ENCODE data around the gene MLIP.
"Not testable (repeated sequence)": the region's sequence is repeated elsewhere in the genome, so short reads cannot be mapped to it uniquely, and the experiment has no call there.

MLIP gene

DNA sequence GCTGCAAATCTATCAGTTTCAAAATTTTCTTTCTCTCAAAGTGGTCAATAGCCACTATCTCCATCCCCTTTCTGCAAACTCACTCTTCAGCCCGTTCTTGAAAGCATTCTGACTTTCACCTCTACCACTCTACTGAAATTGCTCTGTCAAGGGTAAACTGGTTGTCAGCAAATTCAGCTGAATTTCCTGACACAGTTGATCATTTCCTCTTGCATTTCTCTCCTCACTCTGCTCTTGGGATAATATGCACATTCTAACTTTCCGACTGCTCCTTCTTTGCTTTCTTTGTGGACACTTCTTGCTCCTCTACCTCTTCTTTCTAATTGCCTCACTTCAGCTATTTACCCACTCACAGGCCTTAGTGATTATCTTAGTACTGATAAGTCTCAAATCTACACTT, 123.3 kb downstream of the MLIP start:
- DNase-seq = no peak

DNA sequence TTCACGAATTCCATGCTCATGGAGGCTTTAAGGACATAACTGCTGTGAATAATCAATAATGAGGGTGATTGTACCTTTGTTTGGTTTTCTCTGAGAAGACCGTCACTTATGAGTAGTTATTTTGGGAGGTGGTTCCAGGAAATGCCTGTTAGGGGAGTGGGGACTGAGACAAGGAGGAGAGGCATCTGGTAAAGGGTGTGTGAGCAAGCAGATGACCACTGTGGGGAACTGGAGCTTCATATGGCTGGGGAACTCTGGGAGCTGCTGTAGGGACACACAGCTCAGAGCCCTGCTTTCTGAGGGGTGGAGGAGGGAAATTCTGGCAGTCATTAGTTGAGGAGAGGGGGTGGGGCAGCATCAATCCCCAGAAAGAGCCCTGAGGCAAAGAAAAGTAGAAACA, 125.7 kb downstream of the MLIP start:
- no peak for DNase-seq

DNA sequence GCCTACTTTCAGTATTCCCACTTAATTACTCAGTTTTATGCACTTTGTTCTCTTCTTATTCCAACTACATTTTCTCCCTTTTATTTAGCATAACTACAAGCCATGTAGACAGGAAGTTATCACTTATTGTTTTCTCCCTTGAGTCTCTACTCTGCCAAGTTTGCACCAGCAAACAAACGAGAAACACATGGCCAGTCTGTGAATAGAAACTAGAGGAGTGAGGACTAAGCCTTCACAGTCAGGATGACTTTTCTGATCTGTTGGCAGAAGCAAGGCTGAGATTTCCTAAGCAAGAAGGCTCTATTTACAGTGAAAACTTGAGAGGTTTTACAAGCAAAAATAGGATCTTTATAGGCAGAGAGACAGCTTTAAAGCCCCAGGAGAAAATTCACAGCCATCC, 127.2 kb downstream of the MLIP start:
- DNase-seq = no peak

DNA sequence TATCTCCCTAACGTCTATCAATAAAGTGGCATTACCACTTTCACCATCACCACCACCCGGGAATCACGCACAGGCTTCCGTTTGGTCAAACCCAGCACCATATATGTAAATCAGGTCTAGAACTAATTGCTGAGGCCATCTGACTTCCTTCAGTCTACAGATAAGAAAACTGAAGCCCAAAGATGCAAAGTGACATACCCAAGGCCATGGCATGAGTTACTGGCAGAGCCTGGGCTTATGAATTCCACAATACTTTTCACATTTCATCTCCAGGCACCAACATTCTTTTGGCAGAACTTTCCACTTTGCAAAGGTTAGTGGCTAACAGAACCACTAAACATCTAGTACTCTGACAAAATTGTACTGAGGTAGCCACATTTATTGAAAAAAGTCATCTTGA, 132.5 kb downstream of the MLIP start:
- no peak for DNase-seq

DNA sequence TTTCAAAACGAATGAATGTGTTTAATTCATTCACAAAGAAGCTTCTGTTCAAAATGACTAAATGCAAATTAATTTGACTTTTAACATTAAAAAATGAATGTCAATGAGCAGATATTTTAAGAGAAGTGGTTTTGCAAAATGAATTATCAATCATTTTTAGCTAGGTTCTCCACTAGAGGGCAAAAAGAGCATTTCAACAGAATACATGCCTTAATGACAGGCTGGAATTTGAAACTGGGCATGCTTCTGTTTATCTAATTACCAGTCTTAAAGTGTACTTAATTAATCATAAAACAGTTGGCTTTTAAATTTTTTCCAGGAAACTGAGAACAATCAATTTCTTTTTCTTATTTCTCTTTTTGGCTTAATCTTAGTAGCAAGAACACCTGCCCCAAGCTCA, 133.2 kb downstream of the MLIP start:
- DNase-seq = no peak

DNA sequence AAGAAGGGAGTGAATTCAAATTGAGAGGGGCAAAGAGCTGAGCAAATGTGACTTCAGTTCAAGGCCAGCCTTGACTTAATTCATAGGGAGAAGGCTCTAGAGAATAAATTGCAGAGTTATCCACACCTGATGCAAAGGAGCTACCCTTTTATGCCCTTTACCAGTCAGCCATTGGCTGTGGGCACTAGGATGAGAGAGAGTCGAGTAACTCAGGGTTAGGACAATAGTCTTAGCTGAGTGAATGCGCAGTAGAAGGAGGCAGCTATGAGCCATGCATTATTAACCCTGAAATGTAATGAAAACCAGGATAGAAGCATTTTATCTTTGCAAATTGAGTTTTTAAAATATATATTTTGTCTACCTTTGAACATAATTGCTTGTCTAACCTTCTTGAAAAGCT, 134.0 kb downstream of the MLIP start:
- DNase-seq = no peak

DNA sequence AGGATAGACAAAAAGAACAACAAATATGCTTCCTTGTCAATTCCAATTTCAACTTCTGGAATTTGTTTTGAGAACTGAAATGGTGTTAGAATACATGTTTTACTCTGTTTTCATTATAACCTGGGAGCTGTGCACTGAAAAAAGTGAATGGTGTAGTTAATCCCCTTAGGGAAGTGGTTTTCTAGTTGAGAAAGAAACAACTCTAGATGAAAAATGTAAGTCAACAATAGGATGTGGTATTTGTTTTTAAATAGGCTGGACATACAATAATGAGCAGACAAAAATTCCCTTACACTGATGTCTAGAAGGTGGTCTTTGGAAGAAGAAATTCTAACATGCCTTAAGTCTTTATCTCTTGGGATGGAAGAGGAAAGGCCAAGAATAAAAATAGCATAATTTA, 137.1 kb downstream of the MLIP start:
- no peak for DNase-seq

DNA sequence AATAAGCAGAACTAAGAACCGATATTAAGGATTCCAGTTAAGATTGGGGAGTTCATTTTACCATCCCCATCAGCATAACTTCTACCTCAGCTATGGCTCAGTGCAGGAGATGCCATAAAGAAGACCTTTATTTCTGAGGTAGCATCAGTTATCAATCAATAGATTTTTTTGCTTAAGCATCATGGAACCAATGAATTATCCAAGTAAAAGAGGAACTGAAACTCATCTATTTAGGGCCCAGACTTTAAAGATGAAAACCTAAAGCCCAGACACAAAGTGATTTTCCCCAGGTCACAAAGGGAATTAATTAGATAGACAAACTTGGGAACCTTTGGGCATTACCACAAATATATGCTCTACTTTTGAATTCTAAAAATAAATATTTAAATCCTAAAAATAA, 137.8 kb downstream of the MLIP start:
- DNase-seq = no peak

DNA sequence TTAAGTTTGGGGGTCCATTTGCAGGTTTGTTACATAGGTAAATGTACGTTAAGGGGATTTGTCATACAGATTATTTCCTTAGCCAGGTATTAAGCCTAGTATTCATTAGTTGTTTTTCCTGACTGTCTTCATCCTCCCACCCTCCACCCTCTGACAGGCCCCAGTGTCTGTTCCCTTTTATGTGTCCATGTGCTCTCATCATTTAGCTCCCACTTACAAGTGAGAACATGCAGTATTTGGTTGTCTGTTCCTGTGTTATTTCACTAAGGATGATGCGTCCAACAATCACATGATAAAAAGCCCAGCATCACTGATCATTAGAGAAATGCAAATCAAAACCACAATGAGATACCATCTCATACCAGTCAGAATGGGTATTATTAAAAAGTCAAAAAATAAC, 138.6 kb downstream of the MLIP start:
- DNase-seq = not testable (repeated sequence)

DNA sequence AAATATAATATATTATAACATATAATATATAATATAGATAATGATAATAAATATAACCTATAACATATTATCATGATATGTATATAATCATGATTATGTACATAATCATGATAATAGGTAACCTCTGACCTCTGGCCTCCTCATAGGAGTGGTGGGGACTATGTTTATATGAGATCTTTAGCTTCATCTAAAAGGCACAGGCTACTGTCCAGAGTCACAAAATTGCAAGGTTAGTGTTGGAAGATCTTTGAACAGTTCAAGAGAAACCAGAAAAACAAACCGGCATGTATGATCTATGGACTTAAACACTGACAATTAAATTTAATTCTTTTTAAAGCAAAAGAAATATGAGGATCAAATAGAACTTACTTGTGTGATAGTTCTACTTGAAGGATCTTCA, 141.3 kb downstream of the MLIP start:
- no peak for DNase-seq

DNA sequence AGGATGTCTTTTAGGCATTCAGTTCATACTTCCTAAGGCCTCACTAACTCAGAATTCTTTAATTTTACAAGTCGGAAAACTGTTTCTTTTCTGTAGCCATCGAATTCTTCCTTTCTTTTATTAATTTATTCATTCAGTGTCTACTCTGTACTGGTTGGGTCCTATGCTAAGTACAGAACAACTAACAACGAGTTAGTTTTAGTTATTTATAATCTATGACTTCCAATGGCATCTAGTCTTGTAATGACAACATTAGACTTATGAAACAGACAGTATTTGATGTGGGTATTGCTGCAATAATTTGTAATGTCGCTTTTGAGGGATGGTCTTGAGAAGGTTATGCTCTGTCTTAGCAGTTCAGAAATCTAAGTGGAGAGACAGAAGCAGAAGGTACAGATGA, 141.7 kb downstream of the MLIP start:
- no peak for DNase-seq

DNA sequence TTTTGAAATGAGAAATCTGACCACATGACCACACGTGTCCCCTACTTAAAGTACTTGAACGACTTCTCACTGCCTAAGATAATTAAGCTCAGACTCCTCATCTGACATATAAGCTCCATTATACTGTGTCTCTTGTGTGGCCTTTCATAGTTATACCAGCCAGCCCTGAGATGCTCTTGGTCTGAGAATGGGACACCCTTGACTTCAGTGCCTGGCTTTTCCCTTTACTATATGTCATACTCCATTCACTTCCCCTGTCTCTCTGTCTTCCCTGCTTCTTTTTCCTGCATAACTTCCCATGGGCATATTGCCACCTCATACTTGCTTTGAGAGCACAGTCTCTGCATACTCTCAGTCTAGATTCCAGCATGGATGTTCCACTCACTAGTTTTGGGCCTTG, 143.6 kb downstream of the MLIP start:
- DNase-seq = no peak

DNA sequence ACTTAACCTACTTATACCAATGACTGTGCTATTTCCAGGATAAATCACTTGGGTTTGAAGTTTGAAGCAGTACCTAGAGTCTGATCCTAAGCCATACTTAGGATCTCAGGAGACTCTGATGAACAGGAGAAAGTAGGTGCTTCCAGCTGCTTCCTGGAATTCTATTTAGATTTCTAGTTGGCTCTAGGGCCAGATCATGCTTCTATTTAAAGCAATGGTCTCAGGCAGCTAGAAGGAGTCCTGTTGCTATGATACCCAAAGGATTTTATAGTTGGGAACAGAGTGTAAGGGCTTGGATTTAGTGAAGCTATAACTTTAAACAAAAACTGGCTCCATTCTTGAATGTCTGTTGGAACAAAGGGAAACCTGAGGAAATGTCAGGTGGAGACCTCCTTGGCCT, 144.6 kb downstream of the MLIP start:
- DNase-seq = no peak

DNA sequence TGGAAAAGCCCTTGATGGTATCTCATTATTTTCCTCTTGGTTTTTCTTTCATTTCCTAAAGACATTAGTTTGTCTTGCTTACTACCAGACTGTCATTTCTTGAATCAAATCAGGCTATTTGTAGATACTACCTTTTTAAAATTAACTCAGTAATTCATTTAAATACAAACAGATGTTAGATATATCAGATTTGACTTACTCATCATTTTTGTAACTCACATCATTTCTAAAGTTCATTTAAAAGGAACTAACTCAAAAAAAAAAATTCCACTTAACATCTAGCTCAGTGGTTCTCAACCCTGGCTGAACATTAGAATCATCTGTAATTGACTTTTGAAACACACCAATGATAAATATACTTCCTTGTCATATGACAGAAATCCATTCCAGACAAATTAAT, 148.8 kb downstream of the MLIP start:
- no peak for DNase-seq

DNA sequence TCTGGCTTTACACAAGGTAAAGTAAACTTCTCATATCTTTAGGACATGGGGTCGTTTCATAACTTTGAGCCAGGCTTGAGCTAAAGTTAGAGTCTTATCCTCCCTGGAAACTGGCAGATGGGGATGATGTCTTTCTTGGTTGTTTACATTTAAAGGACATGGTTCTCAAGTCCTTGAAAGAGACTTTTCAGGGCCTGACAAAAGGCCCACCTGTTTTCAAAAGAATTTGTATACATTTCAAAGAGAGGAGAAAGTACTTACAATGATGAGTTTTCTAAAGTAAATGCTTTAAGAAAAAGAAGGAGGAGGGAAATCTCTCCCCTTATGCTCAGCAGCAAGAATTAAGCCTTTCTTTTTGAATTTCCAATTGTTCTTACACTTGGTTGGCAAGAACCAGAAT, 151.3 kb downstream of the MLIP start:
- no peak for DNase-seq

DNA sequence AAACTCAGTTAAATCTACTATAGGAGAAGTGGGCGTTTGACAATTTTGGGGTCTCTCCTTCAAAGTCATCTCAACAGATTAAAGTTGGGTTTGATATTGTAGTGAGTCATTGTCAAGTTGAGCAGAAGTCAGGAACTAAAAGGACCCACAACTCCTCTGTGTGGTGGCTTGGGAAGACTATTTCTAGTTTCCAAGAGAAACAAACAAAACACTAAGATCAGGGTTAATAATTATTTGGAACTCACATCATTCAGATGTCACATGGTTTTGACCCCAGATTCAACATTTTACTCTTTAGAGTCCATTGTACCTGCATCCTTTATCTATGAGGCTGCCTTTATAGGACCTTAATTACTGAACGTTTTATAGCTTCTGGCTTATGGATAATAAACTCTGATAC, 151.7 kb downstream of the MLIP start:
- no peak for DNase-seq

DNA sequence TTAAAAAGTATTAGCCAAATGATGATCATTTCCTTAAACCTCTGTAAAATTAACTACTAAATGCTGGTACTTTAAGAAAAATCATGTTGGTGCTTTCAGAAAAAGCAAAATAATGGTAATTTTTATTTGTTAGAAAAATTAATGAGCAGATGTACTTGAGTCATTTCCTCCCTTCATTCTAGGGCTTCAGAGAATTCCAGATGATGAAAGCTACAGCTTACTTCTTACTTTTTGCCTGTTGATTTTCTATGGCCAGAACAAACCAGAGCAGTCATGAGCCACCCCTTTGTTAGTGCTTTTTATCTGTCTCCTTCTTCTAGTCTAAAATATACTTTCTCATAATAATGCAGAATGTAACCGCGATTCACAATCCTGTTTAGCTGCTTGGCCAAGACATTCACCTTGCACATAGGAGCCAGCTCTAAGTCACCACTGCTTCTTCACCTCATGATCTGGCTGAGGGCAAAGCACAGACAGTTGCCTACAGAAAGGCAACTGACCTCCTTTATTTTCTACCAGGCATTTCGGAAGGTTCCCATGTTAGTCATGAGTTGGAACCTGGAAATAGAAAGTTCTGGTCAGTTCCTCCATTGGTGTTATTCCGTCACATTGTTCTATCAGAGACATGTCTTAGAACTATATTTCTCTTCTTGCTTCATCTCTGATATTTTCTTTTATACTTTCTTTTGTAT, 153.5 kb downstream of the MLIP start:
- no peak for DNase-seq

DNA sequence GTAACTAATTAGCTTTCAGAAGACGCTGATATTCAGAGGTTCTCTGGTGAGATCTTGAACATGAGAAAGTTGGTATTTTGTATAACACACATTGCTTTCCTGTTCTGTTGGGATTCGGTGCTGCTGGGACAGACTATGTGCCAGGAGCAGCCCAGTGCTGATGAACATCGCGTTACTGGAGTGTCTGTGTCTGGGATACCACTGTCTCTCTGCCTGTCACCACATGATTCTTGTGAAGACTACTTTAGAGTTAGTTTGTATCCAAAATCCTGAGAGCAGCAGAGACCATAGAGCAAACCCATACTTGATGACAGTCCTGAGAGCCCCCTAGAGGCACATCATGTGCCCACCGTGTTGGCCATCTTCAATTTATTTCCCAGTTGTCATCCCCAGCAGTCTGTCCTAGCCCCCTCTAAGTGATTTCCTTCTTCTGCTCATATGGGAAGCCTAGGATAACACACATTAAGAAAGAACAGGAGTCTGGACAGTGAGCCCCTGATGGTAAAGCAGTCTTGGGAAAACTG, 155.2 kb downstream of the MLIP start:
- DNase-seq = no peak

DNA sequence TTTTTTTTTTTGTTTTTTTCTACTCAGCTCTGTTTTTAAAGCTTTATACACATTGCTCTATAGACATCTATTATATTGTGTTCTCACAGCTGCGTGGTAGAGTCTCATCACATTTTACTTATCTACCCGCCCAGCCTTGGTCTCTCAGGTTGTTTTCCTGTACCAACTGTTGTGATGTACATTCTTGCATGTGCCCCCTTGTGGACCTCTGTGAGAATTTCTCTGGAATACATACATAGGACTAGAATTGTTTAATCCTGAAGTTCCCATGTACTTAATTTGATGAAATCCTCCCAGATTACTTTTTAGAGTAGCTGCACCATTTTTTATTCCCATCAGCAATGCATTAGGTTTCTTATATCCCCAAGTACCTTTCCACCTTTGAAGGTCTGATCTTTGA, 156.6 kb downstream of the MLIP start:
- no peak for DNase-seq

DNA sequence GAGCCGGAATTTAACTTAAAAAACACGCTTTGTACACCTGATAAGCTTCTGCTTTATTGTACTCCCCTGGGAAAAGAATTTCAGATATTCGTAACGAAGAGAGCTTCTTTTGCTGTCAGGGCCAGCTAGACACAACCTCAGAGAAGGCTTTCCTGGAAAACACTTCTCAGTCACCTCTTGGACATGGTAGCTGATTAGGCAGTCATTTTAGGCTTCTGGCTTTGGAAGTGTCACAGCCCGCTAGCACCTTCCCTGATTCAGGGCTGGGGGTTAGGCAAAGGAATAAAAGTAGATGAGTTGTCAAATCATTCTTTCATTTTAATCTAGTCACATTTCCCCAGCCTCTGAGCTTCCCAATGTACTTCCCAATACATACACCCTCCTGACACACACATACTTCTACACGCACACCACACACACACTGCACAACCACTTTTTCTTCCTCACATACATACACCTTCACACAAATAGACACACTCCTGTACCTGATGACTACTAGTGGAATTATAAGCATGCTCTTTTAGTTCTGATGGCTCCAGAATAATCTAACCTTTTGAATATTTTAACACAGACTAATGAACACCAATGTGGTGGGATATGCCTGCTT, 162.1 kb downstream of the MLIP start:
- no peak for DNase-seq

DNA sequence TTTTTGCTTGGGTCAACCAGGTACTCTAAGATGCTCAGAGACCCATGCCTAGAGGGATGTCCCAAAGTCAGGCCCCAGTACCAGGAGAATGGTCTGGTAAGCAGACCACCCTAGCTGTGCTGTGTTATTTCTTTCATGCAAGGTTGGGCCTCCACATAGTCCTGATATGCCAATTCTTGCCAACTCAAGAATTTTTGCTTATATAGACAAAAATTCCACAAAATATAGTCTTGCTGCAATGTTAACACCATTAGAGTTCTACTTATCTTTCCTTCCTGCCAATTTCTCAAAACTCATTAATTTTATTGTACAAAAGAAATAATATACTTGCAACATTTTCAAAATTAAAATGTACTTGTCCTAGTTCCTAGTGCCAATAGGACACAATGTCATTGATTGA, 163.1 kb downstream of the MLIP start:
- DNase-seq = no peak

DNA sequence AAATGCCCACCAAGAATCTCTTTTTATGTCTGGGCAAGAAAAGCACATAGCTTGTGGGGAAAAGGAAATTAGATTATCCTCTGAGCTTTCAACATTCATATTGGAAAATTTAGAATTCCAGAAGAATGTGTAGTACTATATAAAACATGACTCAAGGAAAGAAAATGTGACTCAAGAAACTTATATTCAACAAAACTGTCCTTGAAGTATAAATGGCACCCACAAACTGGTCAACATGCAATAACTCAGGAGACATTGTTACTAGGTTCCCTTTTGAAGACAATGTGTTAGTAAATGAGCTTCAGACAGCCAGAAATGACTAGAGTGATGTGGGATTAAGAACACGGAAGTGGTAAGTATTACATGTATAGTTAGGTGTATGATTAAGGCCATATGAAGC, 170.9 kb downstream of the MLIP start:
- DNase-seq = no peak

DNA sequence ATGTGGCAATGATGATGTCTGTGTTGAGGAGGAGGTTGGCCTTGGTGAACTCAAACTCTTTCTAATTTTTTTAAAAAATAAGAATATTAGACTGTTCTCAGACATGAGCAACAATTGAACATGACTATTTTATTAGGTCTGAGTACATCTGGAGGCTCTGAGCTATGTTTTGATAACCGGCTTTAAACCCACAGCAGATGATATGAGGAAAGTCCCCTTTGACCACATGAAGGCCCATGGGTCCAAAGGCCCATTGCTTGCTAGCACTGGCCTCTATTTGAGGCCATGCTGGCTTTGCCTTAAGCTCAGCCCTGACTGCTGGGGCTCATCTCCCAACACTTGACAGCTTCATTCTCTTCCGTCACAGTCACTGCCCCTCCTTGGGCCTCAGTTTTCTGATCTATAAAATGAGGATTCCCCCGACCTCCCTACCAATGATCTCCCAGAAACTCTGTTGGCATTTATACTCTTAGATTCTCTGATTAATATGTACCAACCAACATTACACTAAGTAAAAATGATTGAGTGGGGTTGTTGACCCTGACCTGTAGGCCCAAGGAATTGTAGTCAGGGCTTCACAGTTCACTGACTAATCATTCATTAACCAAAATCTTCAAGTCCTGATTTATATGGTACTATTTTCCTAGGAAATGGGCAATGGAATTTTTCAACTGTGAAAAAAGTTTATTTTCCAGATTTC, 173.1 kb downstream of the MLIP start:
- no peak for DNase-seq

DNA sequence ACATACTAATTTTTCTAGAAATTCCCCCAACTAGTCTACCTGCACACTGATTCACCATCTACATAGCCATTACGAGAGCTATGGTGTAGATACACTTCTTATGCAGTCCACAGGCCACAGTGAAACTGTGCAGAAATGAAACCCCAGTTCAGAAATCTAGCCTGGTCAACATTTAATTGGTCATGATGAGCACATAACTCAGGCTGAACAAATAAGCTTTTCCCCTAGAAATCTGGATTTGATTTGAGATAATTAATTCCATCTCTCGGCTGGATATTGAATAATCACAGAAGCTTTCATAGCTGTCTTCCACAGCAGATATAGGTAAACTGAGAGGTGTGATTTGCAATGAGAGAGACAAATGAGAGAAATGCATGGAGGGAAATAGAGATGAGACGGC, 174.4 kb downstream of the MLIP start:
- DNase-seq = no peak

All from cerebellar nuclear complex (tissue), 1 donor.